ENCODE measurements around the gene MYH11. TPM values are rescaled to one million over a fixed set of nuclear protein-coding genes. Genes with fewer than 3 reads are reported as not detected.

Gene MYH11
- polyA plus RNA-seq, 3 donors = 0.06 TPM; not detected in 2

GRCh38 chr16:15900357-15900756 is 43.5 kb upstream of the MYH11 start:
- DNase-seq = no peak
- Mint-ChIP-seq H3K4me3 (no peak overlapping the region), H3K4me1 (peaks cover 20% of the 10 kb centered on the region), H3K36me3 (no peaks in the 10 kb centered on the region), H3K9me3 (no peaks in the 10 kb centered on the region), H3K27ac (peak overlapping the region in 1 of 7 donors; percentile 24), H3K27me3 (ENCODE audit: low read depth in 3 of 3) (peaks cover 0 to 2% (median 0%) of the 10 kb centered on the region in 3 donors)
- Histone ChIP-seq H3K4me1 (ENCODE audit: control insufficient read depth in 1 of 2, insufficient read depth in 2 of 2, low read length in 2 of 2) (peaks cover 12 to 14% of the 10 kb centered on the region in 2 donors), H3K27me3 (ENCODE audit: control insufficient read depth in 2 of 2, insufficient read depth in 2 of 2, low read length in 2 of 2) (no peaks in the 10 kb centered on the region), H3K27ac (ENCODE audit: low read depth in 1 of 2, low read length in 2 of 2) (no peak overlapping the region), H3K36me3 (replicated peaks in 1 of 2; ENCODE audit: control insufficient read depth in 1 of 2, insufficient read depth in 2 of 2, low read length in 2 of 2) (no peaks in the 10 kb centered on the region), H4K20me1 (ENCODE audit: insufficient read depth, low read length) (no peaks in the 10 kb centered on the region), H3K9me3 (replicated peaks in 1 of 2; ENCODE audit: control insufficient read depth in 1 of 2, insufficient read depth in 1 of 2, low read length in 2 of 2) (no peaks in the 10 kb centered on the region), H3K4me3 (replicated peaks in 1 of 3; ENCODE audit: low read depth in 2 of 3, low read length in 3 of 3) (no peak overlapping the region), H2AFZ (ENCODE audit: insufficient read depth, low read depth, low read length, poor library complexity, severe bottlenecking) (no peak overlapping the region), H3K79me2 (ENCODE audit: insufficient read depth, low read length) (no peaks in the 10 kb centered on the region), H3K9ac (ENCODE audit: insufficient read depth, low read length, poor library complexity, severe bottlenecking) (no peak overlapping the region), H3K4me2 (replicated peaks; ENCODE audit: extremely low read depth, low read length, poor library complexity, severe bottlenecking) (no peak overlapping the region)
- no peak for TF ChIP-seq CTCF (IDR thresholded peaks at IDR 0.05)
- intact Hi-C loops (cut with micrococcal nuclease) = no loop called here
- WGBS (ENCODE audit: insufficient coverage) = 100% methylated on average over 2 of the region's 3 CpGs

- H3K9me3 Mint-ChIP-seq = no peaks in the 10 kb centered on the region
- no peak overlapping the region for H3K9ac ChIP-seq (ENCODE audit: insufficient read depth, low read length, poor library complexity, severe bottlenecking)
- no peak overlapping the region for H3K4me2 ChIP-seq (replicated peaks; ENCODE audit: extremely low read depth, low read length, poor library complexity, severe bottlenecking)
- H3K27ac ChIP-seq (ENCODE audit: low read depth in 1 of 2, low read length in 2 of 2) = no peak overlapping the region
- no peaks in the 10 kb centered on the region for H3K36me3 ChIP-seq (replicated peaks in 1 of 2; ENCODE audit: control insufficient read depth in 1 of 2, insufficient read depth in 2 of 2, low read length in 2 of 2)
- 72% methylated on average over 3 of the region's 9 CpGs for WGBS (ENCODE audit: insufficient coverage)
- H3K4me3 Mint-ChIP-seq = no peak overlapping the region
- no peaks in the 10 kb centered on the region for H3K9me3 ChIP-seq (replicated peaks in 1 of 2; ENCODE audit: control insufficient read depth in 1 of 2, insufficient read depth in 1 of 2, low read length in 2 of 2)
- H3K27me3 ChIP-seq (ENCODE audit: control insufficient read depth in 2 of 2, insufficient read depth in 2 of 2, low read length in 2 of 2) = no peaks in the 10 kb centered on the region
- H3K4me3 ChIP-seq (replicated peaks in 1 of 3; ENCODE audit: low read depth in 2 of 3, low read length in 3 of 3) = no peak overlapping the region
- intact Hi-C loops (cut with micrococcal nuclease) = no loop called here
- H3K79me2 ChIP-seq (ENCODE audit: insufficient read depth, low read length) = no peaks in the 10 kb centered on the region
- no peaks in the 10 kb centered on the region for H3K36me3 Mint-ChIP-seq
- no peak for TF ChIP-seq CTCF (IDR thresholded peaks at IDR 0.05)
- H3K4me1 Mint-ChIP-seq = peaks cover 21% of the 10 kb centered on the region
- peak overlapping the region in 2 of 7 donors; percentile 6 to 12 for H3K27ac Mint-ChIP-seq
- H3K27me3 Mint-ChIP-seq (ENCODE audit: low read depth in 3 of 3) = peaks cover 0 to 4% (median 0%) of the 10 kb centered on the region in 3 donors
- peak in 1 of 3 donors; percentile 44 for DNase-seq
- H4K20me1 ChIP-seq (ENCODE audit: insufficient read depth, low read length) = no peaks in the 10 kb centered on the region
- H2AFZ ChIP-seq (ENCODE audit: insufficient read depth, low read depth, low read length, poor library complexity, severe bottlenecking) = no peak overlapping the region
- peaks cover 12 to 14% of the 10 kb centered on the region in 2 donors for H3K4me1 ChIP-seq (ENCODE audit: control insufficient read depth in 1 of 2, insufficient read depth in 2 of 2, low read length in 2 of 2)
Observed at GRCh38 chr16:15899538-15900100, 42.8 kb upstream of the MYH11 start.
